Loucy (cell line): Measurements from ENCODE around the gene AGRN.

Source experiments
- H2AFZ ChIP-seq: fragments of 200-600 bp; sonication (generic); 2 replicates; pipeline ENCODE4 v1.6.0; 2016; ENCODE audit warnings: antibody characterized with exemption, mild to moderate bottlenecking, low read length, moderate library complexity
- H3F3A ChIP-seq: fragments of 200-600 bp; 2 replicates; pipeline ENCODE4 v1.6.0; 2016; ENCODE audit warnings: antibody characterized with exemption, low read depth, mild to moderate bottlenecking
- H3K27me3 ChIP-seq: fragments of 200-600 bp; sonication (generic); 2 replicates; pipeline ENCODE4 v1.6.1; 2014; ENCODE audit warnings: low read length, mild to moderate bottlenecking; ENCODE audit not compliant: insufficient read depth, poor library complexity, severe bottlenecking
- H3K36me3 ChIP-seq: fragments of 200-600 bp; sonication (generic); 2 replicates; pipeline ENCODE4 v1.6.1; 2016; ENCODE audit warnings: low read length; ENCODE audit not compliant: insufficient read depth
- H3K4me1 ChIP-seq: fragments of 200-600 bp; sonication (generic); 2 replicates; pipeline ENCODE4 v1.5.1; 2014; ENCODE audit warnings: low read length, mild to moderate bottlenecking; ENCODE audit not compliant: insufficient read depth, poor library complexity, severe bottlenecking
- H3K4me2 ChIP-seq: fragments of 200-600 bp; sonication (generic); 2 replicates; pipeline ENCODE4 v1.6.0; 2014; ENCODE audit warnings: antibody characterized with exemption, low read length, low read depth, mild to moderate bottlenecking; ENCODE audit not compliant: poor library complexity, severe bottlenecking
- H3K4me3 ChIP-seq: fragments of 200-600 bp; sonication (generic); 2 replicates; pipeline ENCODE4 v1.5.1; 2014; ENCODE audit warnings: low read length, mild to moderate bottlenecking, mixed read lengths; ENCODE audit not compliant: poor library complexity, severe bottlenecking
- H3K79me2 ChIP-seq: fragments of 200-600 bp; sonication (generic); 2 replicates; pipeline ENCODE4 v1.6.1; 2014; ENCODE audit warnings: low read length; ENCODE audit not compliant: insufficient read depth
- H3K9ac ChIP-seq: fragments of 200-600 bp; sonication (generic); 2 replicates; pipeline ENCODE4 v1.6.0; 2014; ENCODE audit warnings: mild to moderate bottlenecking, low read depth, low read length, moderate library complexity; ENCODE audit not compliant: poor library complexity, severe bottlenecking
- H3K9me2 ChIP-seq: fragments of 200-600 bp; sonication (generic); replicated peaks from 2 replicates; pipeline ENCODE4 v1.6.1; 2016; ENCODE audit warnings: low read depth, low read length, mixed read lengths
- H3K9me3 ChIP-seq: fragments of 200-600 bp; sonication (generic); 2 replicates; pipeline ENCODE4 v1.6.1; 2014; ENCODE audit warnings: mild to moderate bottlenecking, antibody characterized with exemption, low read length, low read depth; ENCODE audit not compliant: insufficient read depth
- H4K20me1 ChIP-seq: fragments of 200-600 bp; sonication (generic); 2 replicates; pipeline ENCODE4 v1.6.0; 2014; ENCODE audit warnings: antibody characterized with exemption, low read length, mild to moderate bottlenecking; ENCODE audit not compliant: insufficient read depth, poor library complexity, severe bottlenecking
- EZH2phosphoT487 ChIP-seq: fragments of 200-600 bp; IDR thresholded peaks from 2 replicates; pipeline ENCODE4 v1.6.1; 2018; ENCODE audit warnings: antibody characterized with exemption, mild to moderate bottlenecking, moderate library complexity, borderline replicate concordance
- TF ChIP-seq, protein P1 (sequence below): fragments of 200-600 bp; sonication (generic); conservative IDR thresholded peaks from 2 replicates; pipeline ENCODE4 v1.5.1; 2014; ENCODE audit warnings: mild to moderate bottlenecking, antibody characterized with exemption, low read length

AGRN gene

DNA sequence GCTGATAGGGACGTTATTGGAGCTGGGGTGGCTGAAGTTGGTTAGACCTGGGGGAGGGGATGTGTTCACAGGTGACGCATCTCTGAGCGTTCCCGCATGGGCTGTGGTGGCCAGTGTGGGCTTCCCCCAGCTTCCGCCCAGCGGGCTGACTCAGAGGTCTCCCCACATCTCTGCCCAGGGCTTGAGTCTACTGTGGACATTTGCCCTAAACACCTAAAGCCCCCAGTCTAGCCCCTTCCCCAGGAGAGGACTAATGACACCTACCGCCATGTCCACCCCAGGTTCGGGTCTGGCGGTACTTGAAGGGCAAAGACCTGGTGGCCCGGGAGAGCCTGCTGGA lies 2.0 kb downstream of the AGRN start:
- H2AFZ ChIP-seq: no peak overlapping the region
- H3K9ac ChIP-seq: no peak overlapping the region
- H3K9me3 ChIP-seq: no peaks in the 10 kb centered on the region
- no peaks in the 10 kb centered on the region for H3K79me2 ChIP-seq
- no peaks in the 10 kb centered on the region for H3K27me3 ChIP-seq
- H3K9me2 ChIP-seq: no peaks in the 10 kb centered on the region
- H3K36me3 ChIP-seq: no peaks in the 10 kb centered on the region
- H4K20me1 ChIP-seq: peaks cover 9% of the 10 kb centered on the region
- H3K4me3 ChIP-seq: no peak overlapping the region
- H3K4me2 ChIP-seq: no peak overlapping the region
- peaks cover 8% of the 10 kb centered on the region for H3K4me1 ChIP-seq
- TF ChIP-seq EZH2phosphoT487: no peak
- TF ChIP-seq, protein P1, sequence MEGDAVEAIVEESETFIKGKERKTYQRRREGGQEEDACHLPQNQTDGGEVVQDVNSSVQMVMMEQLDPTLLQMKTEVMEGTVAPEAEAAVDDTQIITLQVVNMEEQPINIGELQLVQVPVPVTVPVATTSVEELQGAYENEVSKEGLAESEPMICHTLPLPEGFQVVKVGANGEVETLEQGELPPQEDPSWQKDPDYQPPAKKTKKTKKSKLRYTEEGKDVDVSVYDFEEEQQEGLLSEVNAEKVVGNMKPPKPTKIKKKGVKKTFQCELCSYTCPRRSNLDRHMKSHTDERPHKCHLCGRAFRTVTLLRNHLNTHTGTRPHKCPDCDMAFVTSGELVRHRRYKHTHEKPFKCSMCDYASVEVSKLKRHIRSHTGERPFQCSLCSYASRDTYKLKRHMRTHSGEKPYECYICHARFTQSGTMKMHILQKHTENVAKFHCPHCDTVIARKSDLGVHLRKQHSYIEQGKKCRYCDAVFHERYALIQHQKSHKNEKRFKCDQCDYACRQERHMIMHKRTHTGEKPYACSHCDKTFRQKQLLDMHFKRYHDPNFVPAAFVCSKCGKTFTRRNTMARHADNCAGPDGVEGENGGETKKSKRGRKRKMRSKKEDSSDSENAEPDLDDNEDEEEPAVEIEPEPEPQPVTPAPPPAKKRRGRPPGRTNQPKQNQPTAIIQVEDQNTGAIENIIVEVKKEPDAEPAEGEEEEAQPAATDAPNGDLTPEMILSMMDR: no peak
- no peaks in the 10 kb centered on the region for H3F3A ChIP-seq

DNA sequence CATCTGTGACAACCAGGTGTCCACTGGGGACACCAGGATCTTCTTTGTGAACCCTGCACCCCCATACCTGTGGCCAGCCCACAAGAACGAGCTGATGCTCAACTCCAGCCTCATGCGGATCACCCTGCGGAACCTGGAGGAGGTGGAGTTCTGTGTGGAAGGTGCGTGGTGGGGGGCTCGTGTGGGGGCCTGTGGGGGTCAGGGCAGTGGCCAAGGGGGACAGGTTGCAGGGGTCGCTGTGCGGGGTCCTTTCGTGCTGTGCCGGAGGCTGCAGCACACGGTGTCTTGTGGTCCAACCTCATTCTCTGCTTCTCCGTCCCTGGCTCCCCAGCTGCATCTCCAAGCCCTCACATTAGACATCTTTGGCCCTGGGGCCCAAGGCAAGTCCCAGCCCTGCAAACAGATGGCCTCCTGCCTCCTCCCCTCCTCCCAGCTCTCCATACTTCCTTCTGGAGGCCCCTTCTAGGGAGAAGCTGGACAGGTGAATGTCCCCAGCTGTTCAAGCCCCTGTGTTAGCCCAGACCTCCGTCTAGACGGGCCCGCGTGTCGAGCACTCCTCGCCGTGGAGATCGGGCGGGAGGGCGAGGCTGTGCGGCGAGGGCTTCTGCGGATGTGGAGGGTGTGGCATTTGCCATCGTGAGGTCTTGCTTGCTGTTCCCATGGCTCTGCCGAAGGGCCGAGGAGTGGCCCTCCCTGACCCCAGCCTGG lies 2.5 kb downstream of the AGRN start:
- no peak for TF ChIP-seq EZH2phosphoT487
- TF ChIP-seq, protein P1: no peak
- Histone ChIP-seq H3K9ac (no peak overlapping the region), H3K9me3 (no peaks in the 10 kb centered on the region), H4K20me1 (peaks cover 9% of the 10 kb centered on the region), H3K9me2 (no peaks in the 10 kb centered on the region), H3K4me2 (no peak overlapping the region), H3K79me2 (no peaks in the 10 kb centered on the region), H3K4me3 (no peak overlapping the region), H3K36me3 (no peaks in the 10 kb centered on the region), H2AFZ (no peak overlapping the region), H3K4me1 (peaks cover 8% of the 10 kb centered on the region), H3K27me3 (no peaks in the 10 kb centered on the region), H3F3A (no peaks in the 10 kb centered on the region)

DNA sequence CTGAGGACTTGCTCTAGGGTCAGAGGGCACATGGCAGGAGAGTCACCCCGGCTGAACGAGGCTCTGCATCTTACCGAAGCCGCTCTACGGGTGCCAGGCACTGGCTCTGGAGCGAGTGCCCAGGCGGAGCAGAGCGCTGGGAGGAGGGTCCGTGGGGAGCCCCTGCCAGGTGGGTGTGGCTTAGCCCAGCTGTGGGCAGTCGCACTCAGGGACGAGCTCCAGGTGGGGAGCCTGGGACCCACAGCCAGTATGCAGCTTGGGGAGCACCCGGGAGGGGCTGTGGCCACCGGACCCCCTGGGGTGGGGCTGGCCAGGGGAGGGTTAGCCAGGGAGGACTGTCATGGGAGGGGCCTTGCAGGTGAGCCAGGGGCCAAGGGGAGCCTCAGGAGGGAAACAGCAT lies 3.8 kb downstream of the AGRN start:
- no peaks in the 10 kb centered on the region for H3K79me2 ChIP-seq
- H3K9me2 ChIP-seq: no peaks in the 10 kb centered on the region
- no peaks in the 10 kb centered on the region for H3K27me3 ChIP-seq
- peaks cover 9% of the 10 kb centered on the region for H4K20me1 ChIP-seq
- H3F3A ChIP-seq: no peaks in the 10 kb centered on the region
- H3K4me3 ChIP-seq: no peak overlapping the region
- TF ChIP-seq, protein P1: no peak
- TF ChIP-seq EZH2phosphoT487: no peak
- no peak overlapping the region for H2AFZ ChIP-seq
- no peaks in the 10 kb centered on the region for H3K36me3 ChIP-seq
- no peaks in the 10 kb centered on the region for H3K9me3 ChIP-seq
- peaks cover 8% of the 10 kb centered on the region for H3K4me1 ChIP-seq
- no peak overlapping the region for H3K4me2 ChIP-seq
- no peak overlapping the region for H3K9ac ChIP-seq
